ENCODE results near the gene SLC6A6.

The SLC6A6 gene

DNA sequence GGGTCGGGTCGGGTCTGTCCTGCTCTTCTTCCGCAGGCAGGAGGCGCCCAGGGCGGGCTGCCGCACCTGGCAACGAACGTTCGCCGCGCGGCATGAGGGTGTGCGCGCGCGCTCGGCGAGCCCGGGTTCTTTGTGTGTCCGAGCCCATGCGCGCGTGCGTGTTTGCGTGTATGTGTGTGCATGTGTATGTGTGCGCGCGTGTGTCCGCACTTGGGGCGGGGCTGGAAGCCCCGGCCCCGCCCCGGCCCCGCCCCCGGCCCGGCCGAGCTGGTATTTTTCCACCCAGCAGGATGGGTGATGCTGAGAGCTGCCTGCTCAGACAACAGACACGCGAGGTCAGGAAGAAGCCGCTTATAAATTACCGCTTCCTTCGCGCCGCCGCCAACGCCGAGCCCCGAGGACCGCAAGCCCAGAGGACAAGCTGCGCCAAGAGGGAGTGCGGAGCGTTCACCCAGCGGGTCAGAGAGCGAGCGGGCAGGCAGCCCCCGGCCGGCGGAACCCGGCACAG lies at the start of gene SLC6A6:
Gene SLC6A6, plus strand, starts transcription at position 303 of the 508 bp plus-strand sequence. CDS start 41,029 bp downstream, outside the sequence.
- peak; percentile 94 for DNase-seq (ENCODE audit: low read depth, low spot score)

DNA sequence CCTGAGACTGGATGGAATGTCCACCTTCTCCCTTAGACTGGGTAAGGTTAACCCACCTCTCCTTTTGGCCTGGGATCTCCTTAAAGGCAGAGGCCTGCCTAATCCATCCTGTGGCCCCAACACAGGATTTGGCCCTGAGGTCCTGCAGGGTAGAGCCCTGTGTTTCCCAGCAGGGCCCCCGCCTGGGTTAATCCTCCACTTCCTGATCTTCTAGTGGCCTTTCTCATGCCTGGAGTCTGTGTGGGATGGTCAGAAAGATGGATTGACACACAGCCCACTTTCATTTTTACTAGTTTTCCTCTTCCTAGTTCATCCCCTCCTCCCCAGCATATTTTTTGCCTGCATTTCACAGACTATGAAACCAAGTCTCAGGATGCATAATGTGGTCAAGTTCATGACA lies 48.9 kb upstream of the SLC6A6 start:
- no peak for DNase-seq (ENCODE audit: low read depth, low spot score)

DNA sequence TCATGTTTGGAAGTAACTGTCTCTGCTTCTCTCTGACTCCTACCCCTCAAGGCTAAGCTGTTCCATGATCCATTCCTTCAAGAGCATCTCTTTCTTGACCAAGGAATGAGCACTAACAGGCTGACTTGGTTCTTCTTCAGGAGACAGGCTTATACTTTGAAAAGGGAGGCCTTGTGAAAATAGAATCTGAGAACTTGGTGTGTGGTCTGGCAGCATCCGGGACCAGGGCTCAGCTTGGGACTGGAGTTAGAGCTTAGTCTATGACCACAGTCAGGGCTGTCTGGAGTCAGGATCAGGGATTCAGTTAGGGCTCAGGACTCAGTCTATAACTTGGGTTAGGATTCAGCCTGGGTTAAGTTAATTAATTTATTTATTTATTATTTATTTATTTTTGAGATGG lies 44.9 kb upstream of the SLC6A6 start:
- DNase-seq (ENCODE audit: low read depth, low spot score), result no peak

DNA sequence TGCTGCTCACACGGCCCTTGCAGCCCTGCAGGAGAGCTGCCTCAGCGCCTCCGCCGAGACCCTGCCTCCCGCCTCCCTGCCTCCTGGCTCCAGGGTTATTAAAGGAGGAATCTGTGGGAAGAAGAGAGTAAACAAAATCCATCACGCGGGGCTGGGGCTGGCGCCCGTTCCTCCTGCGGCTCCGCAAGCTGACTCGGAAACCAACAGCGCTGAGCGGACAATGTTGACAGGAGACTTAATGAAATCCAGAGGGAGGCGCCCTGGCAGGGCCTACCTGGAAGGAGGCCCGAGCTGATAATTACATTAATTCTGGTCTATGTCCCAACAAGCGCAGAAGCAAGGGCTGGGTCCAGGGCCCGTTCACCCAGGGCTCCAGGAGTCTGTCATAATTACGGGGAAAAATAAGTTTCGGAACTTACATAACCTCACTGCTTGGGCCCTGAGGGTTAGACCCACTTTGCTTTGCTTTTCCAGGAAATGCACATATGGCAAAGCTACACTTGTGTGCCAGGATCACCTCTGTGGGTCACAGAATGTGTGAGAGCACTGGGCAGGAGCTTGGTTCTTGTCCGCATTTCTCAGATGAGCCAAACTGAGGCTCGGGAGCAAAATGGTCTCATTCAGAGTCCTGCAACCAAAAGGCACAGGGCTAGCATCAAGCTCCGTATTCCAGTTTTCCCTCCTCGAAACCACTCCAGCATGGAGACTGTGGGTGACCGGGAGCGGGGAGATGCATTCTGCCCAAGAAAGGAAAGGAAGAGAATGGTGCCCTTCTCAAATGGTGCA lies 43.8 kb upstream of the SLC6A6 start:
- no peak for DNase-seq (ENCODE audit: low read depth, low spot score)

DNA sequence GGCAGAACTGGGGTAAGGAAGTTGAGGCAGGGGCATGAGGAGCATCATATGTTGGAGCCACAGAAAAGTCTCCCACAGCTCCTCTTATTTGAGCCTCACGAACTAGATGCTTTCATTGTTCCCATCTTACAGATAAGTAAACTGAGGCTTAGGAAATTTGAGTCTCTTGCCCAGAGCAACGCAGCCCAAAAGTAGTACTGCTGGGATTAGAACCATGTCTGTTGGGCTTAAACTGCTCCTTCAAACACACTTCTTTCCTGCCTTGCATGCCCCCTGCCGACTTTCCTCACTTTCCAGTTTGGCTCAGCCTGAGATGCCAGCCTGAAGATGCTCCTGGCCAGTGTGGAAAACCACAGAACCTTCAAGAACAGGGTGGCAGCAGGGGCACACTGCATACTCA lies 43.1 kb upstream of the SLC6A6 start:
- no peak for DNase-seq (ENCODE audit: low read depth, low spot score)

DNA sequence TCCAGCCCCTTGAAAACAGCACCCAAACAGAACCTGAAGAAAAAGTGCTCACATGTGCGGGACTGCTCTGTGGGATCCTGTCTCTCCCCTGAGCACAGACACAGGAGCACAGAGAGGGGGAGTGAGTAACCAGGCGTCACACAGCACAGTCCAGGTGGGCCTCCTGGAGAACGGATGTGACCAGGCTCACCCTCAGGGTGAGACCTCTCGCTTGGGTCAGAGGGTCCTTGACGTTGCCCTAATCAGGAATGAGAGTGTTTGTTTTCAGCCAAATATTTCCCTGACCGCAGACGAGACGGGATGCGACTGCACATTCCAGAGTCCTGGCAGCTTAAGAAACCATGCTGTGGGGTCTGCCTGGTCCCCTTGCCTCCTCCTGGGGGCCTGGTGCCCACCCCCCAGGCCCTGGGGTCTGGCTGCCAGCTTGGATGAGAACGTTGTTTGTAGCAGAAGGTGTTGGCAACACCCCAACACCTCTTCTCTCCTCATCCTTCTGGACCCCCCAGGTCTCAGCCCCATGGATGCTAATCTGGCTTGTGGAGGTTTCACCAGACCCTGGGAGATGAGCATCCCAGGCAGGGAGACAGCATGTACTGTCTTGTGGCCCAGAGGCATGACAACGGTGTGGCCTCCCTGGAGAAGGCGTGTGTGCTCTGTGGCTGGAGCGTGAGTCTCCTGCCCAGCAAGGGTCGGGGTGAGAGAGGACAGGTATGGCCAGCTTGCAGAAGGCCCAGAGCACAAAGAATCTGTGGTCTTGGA lies 42.1 kb upstream of the SLC6A6 start:
- no peak for DNase-seq (ENCODE audit: low read depth, low spot score)

DNA sequence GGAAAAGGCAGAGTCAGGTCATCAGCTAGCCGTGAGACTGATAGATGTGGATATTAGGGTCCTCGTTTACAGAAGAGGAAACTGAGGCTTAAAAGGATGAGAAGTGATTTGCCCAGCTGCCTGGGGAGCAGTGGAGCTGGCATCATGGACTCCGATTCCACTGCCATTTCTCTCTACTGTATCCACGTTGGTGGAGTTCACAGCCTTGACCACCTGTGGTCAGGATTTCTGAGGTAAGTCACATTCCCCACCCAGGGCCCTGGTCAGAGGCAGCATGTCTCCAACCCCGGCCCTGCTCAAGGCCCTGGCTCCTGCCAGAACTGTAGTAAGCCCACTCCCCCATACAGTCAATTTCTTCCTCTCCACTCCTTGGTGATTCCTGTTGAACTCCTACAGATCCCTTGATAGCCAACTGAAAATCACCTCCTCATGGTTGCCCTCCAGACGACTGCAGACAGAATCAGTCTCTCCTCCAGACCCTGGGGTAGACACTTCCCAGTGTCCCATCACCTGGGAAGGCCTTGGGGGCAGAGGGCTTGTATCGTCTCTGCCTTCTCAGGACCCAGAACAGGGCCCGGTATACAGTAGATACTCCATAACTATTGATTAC lies 41.2 kb upstream of the SLC6A6 start:
- no peak for DNase-seq (ENCODE audit: low read depth, low spot score)

DNA sequence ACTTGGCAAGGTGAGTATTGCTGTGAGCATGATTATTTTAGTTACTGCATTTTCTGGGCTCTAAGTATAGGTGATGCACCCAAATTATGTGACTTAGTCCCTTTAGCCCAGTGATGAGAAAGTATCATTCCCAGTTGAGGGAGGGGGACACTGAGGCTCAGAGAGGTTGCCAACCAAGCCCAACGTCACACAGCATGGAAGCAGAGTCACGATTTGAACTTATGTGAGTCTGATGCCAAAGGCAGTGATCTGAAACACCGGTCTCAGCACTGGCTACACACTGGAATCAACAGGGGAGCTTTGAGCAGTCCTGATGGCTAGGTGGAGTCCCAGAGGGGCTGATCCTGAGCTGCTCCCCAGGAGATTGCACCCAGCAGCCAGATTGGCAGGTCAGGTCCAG lies 39.5 kb upstream of the SLC6A6 start:
- DNase-seq (ENCODE audit: low read depth, low spot score), result no peak

DNA sequence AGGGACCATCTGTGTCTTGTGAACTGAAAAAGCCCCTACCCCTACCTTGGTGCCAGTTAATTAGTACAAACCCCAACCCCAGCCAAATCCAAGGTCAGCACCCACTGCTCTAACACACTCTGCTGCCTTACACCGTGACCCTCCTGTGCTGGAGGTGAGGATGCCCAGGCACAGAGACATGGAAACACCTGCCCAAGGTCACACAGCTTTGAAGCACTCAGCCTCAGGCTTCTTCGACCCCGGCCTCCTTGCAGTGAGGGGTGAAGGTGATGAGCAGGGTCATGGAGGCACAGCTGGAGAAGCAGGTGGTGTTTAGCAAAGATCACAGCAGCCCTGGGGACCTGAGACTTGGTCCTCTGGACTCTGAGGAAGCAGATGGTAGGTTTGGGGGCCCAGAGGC lies 39.0 kb upstream of the SLC6A6 start:
- DNase-seq (ENCODE audit: low read depth, low spot score), result no peak

DNA sequence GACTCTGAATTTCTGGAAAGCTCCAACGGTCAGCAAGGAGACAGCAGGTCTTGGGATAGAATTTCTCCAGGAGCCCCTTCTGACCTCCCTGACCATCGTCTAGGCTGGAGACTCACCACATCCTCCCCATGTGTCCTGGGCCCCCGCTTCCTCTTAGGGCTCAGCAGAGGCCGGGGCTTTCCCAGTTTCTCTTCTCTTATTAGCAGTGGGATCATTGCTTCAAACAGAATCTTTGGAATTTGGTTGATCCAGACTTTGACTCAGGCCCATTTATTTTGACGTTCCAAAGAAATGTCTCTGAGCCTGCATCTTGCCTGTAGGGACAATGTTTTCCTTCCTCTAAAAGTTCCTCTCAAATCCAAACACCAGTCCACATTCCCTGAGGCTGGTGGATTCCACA lies 38.4 kb upstream of the SLC6A6 start:
- no peak for DNase-seq (ENCODE audit: low read depth, low spot score)

DNA sequence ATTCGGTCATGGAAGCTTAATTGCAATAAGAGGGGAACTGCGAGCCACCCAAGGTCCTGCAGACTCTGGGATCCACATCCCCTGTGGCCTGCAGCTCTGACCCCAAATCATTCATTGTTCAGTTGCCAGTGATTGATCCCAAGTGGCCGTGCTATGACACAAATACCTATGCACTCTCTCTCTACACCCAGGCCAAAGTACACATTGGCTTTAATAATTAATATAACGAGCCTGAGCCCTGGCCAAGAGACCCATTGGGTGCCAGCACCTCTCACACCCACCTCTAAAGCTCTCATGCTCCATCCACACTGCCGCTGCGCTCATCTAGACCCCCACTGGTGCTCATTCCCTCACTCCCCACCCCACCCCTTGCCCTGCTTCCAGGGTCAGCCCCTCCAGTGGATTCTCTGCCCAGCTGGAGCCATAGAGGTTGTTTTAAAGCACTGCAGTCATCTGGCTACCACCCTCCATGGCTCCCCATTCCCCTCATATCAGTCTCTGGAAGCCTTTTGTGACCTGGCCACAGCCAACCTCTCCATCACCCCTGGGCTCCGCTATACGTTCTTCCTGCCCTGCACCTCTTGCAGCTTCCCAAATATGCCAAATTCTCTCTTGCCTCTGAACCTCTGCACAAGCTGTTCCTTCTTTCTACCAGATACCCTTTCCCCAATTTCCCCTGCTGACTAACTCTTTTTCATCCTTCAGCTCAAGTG lies 37.7 kb upstream of the SLC6A6 start:
- DNase-seq (ENCODE audit: low read depth, low spot score), result no peak

DNA sequence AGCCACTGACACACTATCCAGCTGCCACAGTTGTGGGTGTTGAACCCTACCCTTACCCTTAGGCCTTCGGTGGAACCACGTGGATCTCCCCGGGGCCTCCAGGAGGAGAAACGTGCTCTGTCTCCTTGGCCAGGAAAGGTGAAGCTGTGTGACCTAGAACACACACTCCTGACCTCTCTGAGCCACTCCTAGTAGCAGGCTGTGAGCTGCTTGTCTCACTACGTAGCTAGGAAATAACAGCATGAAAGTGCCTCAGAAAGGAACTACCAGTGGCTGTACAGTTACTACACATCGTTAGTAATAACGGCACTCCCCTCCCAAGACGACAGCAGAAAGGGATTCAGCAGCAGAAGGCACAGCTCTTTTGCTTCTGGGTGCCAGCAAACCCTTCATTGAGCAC lies 36.2 kb upstream of the SLC6A6 start:
- no peak for DNase-seq (ENCODE audit: low read depth, low spot score)

DNA sequence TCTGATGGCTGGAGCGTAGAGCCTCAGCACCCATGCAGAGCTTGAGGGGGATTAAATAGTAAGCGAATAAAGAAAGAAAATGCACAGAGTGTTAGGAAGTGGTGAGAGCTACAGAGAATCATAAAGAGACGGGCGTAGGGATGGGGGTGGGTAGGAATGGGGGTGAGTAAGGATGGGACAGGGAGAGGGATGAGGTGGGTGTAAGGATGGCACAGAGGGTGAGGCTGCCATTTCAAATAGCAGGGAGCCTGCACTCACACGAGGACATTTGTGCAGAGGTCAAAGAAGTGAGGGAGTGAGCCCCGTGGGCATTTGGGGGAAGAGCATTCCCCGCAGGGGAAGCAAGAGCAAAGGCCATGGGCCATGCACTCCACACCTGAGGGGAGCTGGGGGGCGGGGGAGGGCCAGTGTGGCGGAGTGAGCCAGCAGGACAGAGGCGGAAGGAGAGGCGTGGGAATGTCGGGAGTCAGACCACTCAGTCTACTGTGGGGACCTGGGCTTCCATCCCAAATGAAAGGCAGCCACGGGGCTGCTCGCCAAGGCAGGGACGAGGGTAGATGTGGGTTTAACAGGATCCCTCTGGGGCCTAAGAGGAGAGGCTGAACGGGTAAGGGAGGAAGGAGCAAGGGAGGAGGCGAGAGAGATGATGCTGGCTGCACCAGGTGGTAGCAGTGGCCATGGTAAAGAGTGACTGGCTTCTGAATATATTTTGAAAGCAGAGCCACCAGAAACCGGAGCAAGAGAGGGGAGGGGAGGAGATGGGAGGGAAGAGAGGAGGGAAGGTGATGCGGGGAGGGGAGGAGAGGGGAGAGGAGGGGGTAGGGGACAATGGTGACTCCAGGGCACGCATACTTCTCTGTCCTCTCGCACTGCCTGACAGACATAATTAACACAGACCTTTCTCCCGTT lies 35.2 kb upstream of the SLC6A6 start:
- DNase-seq (ENCODE audit: low read depth, low spot score), result no peak

DNA sequence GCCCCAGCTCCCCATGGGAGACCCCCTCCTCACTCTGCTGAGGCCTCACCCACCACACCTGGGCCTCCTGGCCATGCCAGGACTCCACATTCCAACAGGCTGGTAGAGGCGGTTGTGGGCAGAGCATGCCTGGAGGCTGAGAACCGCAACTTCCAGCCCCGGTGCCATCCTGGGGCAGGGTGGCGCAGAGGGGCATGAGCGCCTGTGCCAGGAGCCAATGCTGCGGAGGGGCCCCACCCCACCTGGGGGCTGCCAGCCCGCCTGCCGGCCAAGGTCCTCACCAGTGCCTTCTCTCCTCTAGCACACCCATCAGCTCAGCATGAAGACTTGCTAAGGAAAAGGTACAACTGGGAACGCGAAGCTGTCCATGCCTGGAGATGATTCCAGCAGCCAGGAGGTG lies 34.3 kb upstream of the SLC6A6 start:
- DNase-seq (ENCODE audit: low read depth, low spot score), result no peak

DNA sequence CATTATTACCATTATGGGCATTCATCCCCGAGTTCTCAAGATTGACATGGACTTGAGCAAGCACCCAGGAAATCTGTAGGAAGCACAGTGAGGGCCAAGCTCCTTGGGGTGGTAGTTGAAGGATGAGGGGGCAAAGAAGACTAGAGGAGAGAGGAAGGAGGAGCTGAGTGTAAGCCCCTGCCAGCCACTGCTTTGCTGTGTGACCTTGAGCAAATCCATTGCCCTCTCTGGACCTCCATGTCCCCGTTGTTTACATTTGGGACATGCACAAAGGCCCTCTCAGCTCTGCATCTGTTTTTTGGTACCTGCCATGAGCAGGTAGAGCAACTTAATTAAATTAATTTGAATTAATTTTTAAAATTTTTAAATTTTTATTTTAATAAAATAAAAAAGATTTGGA lies 33.5 kb upstream of the SLC6A6 start:
- DNase-seq (ENCODE audit: low read depth, low spot score), result no peak

DNA sequence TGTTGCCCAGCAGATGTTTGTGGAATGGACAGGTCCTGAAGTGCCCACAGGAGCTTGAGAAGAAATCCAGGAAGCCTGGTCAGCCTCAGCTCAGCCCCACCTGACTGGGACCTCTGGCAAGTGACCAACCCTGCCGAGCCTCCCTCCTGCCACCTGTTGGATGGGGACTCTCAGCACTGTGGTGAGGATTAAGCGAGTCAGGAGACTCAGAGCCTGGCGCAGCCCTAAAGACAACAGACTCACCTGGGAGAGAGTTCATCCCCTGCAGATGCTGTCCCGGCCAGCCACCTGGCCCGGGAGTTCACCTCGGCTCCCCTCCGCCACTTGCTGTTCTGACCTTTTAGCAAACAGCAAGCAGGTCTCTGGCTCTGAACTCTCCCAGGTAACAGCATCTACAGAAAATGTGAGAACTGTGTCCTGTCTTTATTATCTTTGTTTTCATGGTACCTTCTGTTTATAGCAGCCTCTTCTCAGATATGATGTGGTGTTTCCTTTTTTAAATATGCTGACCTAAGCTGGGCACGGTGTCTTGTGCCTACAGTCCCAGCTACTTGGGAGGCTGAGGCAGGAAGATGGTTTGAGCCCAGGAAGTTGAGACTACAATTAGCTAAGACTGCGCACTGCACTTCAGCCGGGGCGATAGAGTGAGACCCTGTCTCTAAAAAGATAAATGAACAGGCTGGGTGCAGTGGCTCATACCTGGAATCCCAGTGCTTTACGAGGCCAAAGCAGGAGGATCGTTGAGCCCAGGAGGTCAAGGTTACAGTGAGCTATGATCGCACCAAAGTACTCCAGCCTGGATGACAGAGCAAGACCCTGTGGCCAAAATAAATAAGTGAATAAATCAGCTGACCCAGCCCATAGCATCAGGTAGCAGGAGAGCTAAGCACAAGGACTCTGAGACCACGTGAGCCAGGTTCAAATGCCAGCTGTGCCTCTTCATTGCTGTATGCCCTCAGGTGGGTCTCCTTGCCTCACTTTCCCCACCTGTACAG lies 32.4 kb upstream of the SLC6A6 start:
- no peak for DNase-seq (ENCODE audit: low read depth, low spot score)

DNA sequence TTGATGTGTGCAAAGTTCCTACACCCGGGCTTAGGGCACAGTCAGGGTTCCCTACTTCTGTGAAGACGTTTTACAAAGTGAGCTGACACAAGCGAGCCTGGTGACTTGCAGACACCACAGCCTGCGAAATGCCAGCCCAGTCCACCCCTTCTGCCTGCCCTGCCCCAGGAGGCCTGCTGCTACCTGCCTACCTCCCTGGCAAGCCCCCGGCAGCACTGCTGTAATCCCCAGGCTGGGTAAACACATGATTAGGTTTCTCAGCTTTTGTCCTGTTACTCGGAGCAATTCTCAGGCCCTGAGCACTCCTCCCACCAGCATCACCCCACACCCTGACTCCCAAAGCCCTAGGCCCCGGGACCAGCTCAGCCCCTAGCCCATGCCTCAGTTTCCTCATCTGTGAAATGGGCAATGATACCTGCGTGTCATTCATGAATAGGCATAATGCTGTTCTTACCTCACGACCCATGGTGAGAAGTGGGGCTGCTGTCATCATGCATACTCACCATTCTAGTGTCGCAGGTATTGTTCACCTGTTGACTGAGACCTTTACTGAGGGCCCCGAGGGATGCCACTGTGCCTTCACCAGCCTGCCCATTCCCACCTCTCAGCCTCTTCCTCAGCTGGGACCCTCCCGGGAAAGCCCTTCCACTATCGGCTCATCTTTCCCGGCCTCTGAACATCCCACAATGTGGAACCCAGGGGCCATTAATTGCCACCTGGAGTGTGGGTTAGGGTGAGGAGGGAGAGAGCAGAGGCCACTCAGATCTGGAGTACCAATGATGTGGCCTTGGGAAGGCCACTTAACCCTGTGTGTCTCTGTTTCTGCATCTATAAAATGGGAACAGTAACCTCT lies 31.5 kb upstream of the SLC6A6 start:
- no peak for DNase-seq (ENCODE audit: low read depth, low spot score)

DNA sequence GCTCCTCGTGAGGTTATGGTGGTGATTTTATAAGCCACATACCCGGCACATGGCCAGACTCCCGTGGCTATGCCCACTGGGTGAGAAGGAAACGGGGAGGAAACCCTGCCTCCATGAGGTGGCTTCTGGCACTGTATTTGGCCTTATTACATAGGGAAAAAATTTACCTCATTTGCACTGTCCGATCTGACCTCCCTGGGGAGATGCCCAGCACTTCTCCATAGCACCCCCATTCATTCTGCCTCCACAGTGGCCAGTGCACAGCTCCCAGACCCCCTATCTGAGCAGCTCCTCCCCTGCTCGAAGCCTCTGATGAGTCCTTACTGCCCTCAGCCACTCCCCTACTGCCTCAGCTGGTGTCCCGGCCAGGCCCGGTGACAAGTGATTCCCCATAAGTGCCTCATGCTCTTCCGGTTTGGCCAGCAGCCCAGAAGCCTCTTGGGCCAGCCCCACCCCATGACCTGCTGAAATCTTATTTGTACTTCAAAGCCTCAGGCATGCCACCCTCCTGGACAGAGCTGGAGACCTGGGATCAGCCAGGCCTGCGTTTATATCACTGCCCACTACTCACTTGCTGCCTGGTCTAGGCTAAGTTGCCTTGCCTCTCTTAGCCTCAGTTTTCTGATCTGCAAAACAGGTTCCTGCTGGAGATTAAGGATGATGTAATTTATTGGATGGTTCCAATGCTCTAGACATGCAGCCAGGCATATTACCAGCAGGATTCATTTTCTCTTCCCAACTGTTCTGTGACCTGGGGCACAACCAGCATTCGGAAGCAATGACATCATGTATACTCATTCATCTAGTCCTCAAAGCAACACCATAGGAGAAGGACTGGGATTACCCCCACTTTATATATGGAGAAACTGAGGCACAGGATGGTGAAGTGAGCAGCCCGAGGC lies 30.6 kb upstream of the SLC6A6 start:
- no peak for DNase-seq (ENCODE audit: low read depth, low spot score)

Data from activated CD4-positive, CD25-positive, alpha-beta regulatory T cell treated with anti-CD3 and anti-CD28 coated beads, Interleukin-2, amount 50 U/mL, for 16 hours (primary cell).